ENCODE results near the gene ECE2.
A peak's percentile ranks its signal among the peaks of the same experiment; 100 is the strongest.

The ECE2 gene

DNA sequence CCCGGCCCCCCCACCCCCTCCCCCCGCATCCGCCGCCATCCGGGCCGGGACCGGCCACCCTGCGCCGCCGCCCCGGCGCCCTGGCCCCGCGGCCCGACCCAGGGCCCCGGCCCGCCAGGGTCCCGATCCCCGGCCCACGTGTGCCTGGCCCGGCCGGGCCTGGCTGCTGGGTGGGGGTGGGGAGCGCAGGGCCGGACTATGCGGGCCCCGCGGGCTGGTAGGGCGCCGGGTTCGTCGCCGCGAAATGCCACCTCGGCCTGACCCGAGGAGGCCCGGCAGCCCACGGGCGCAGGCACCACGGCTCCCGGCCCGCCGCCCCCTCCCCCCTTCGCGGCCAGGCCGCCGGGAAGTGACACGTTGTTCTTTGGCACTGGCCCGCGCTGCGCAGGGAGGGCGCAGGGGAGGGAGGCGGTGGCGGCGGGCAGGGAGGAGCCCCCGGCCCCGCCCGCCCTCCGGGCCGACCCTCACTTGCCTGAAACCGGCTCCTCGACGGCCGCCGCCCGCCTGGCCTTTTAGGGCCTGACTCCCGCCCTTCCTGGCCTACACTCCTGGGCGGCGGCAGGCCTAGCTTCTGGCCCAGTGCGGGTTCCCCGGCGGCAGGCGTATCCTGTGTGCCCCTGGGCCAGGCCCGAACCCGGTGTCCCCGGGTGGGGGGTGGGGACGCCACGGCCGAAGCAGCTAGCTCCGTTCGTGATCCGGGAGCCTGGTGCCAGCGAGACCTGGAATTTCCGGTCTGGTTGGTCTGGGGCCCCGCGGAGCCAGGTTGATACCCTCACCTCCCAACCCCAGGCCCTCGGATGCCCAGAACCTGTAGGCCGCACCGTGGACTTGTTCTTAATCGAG lies 39.1 kb downstream of the ECE2 start:
- DNase-seq = peak; percentile 61 to 77

DNA sequence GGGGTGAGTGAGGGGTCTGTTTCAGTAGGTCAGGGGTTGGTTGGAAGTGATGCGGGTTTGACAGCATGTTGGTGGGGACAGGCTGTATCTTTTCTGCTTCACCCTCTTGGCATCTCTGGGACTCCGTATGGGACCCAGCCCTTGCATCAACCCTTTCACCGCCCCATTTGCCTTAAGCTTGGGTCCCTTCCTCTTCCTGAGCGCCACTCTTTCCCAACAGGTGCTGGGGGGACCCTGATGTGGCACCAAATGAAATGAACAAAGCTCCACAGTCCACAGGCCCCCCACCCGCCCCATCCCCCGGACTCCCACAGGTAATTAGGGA lies 39.7 kb downstream of the ECE2 start:
- DNase-seq = peak; percentile 31 to 41

DNA sequence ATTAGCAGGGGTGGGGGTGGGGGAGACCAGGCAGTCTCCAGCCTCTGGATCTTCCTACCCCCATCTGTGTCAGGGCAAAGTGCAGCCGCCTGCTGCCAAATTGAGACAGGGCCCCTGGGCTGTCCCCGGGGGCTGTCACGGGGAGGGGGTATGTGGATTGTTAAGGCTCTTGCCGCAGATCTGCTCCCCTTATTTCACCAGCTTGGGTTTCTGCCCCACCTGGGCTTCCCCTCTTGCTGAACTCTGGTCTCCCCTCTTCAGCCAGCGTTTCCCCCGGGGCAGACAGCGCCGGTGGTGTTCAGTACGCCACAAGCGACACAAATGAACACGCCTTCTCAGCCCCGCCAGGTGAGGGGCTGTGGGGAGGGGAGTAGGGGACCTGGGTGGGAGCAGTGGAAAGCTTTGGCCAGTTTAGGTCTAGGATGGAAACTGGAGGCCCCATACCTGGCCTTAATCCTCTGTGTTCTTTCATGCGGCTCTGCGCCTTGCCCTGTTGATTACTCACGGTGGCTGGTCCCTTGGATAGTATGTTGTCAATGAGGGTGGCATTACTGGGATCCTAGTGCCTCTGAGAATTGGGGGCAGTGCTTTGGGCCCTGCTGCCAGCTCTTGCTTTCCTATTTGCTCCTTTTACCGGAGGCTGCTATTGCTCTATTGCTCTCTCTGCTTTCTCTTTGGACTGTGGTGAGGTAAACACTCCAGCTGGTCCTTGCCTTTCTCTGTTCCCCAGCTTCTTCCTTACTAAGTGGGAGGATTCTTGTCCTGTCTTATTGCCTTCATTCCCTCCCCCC lies 40.2 kb downstream of the ECE2 start:
- DNase-seq = no peak

DNA sequence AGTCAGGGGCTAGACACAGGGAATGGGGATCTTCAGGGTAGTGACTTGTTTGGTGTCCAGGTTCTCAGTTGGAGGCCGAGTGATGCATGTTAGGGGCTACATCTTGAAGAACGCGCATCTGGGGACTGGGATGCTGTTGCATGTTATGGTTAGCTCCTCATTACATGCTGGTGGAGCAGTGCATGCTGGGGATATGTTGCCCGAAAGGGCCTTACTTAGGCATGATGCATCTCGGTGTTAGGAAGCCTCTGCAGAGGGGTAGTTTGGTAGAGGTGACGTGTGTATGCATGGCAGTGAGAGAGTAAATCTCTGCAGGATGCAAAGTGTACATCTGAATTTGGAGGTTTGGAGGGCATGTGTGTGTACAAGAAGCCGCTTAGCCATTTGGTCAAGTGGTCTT lies 41.0 kb downstream of the ECE2 start:
- no peak for DNase-seq

GRCh38 chr3:184317201-184317600 lies 41.4 kb downstream of the ECE2 start:
- no peak for DNase-seq

GRCh38 chr3:184320104-184320445 lies 44.3 kb downstream of the ECE2 start:
- DNase-seq = peak; percentile 87 to 89

DNA sequence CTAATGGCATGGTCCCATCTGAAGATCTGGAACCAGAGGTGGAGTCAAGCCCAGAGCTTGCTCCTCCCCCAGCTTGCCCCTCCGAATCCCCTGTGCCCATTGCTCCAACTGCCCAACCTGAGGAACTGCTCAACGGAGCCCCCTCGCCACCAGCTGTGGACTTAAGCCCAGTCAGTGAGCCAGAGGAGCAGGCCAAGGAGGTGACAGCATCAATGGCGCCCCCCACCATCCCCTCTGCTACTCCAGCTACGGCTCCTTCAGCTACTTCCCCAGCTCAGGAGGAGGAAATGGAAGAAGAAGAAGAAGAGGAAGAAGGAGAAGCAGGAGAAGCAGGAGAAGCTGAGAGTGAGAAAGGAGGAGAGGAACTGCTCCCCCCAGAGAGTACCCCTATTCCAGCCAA lies 45.8 kb downstream of the ECE2 start:
- no peak for DNase-seq

GRCh38 chr3:184322731-184323487 lies 47.1 kb downstream of the ECE2 start:
- DNase-seq = peak; percentile 73 to 82

- no peak for DNase-seq
Measured at GRCh38 chr3:184323696-184324095, 47.9 kb downstream of the ECE2 start.

DNA sequence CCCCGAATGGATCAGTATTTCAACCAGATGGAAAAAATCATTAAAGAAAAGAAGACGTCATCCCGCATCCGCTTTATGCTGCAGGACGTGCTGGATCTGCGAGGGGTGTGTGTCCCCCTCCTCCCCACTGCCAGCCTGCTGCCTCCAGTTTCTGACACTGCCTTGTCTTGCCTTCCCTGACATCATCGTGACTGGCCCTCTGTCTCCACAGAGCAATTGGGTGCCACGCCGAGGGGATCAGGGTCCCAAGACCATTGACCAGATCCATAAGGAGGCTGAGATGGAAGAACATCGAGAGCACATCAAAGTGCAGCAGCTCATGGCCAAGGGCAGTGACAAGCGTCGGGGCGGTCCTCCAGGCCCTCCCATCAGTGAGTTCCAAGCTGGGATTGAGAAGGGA lies 49.4 kb downstream of the ECE2 start:
- no peak for DNase-seq

DNA sequence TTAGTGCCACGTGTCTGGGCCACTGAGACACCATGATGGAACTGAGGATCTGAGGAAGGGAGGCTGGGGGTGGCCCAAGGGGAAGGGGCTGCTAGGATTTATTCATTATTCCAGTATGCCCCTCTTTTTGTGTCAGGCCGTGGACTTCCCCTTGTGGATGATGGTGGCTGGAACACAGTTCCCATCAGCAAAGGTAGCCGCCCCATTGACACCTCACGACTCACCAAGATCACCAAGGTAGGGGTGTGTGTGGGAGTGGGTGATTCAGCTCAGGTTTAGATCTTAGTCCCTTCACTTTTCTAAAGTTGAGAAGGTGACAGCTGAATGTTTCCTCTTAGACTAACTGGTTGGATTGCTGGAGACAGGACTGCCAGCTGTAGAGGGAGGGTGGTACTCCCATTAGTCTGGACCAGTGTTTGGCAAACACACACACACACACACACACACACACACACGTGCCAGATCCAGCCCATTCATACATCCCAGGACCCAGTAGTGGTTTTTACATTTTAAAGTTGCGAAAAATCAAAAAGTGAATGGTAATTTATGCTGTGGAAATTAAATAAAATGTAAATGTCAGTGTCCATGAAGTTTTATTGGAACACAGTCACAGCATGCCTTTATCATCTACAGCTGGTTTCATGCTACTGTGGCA lies 50.0 kb downstream of the ECE2 start:
- DNase-seq = no peak

- DNase-seq = no peak
Measured at GRCh38 chr3:184327171-184327570, 51.3 kb downstream of the ECE2 start.

GRCh38 chr3:184328516-184328915 lies 52.7 kb downstream of the ECE2 start:
- DNase-seq = no peak

DNA sequence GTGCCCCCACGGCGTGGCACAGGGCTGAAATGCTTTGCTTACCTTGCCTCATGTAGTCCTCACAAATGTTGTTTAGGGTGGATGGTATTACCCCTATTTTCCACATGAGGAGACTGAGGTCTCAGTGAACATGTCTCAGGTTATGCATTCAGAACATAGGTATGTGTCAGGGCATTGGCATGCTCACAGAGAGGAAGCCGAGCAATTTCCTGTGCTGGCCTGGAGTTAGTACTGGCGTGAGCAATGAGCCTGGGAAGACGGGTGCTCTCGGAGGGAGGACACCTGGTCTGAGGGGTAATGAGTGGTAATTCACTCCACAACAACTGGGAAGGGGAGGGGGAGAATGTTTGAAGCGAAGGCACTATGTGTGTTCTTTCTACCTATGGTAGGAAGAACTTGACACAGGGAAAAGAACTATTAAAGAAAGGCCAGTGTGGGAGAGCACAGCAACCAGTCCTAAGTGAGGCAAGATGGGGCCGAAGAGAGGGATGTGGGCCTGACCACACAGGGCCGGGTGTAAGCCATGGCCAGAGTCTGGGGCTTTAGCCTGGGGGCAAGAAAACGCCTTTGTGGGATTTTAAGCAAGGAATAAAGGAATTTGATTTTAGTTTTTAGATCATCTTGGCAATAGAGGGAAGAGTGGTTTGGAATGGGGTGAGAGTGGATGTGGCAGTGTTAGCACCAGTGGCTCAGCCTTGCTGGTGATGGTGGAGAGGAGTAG lies 56.7 kb downstream of the ECE2 start:
- DNase-seq = no peak

GRCh38 chr3:184333190-184333589 lies 57.4 kb downstream of the ECE2 start:
- no peak for DNase-seq

GRCh38 chr3:184333700-184334099 lies 57.9 kb downstream of the ECE2 start:
- DNase-seq = no peak

GRCh38 chr3:184334470-184335158 lies 58.8 kb downstream of the ECE2 start:
- DNase-seq = peak in 1 of 2 donors; percentile 35

DNA sequence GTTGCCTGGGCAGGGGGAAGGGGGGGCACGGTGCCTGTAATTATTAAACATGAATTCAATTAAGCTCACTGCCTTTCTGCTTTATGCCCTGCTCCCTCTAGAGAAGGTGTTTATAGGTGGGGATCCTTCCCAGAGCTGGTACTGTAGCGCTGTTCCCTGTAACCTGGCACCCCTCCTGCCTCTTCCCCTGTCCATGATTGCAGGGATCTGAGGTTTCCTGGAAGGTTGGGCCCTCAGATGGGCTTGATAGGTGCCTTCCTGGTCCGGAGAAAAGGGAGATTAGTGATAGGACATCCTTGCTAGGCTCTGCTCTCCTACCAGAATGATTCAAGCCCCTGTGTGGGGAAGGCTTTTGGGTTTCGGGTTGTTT lies 59.5 kb downstream of the ECE2 start:
- DNase-seq = no peak

DNA sequence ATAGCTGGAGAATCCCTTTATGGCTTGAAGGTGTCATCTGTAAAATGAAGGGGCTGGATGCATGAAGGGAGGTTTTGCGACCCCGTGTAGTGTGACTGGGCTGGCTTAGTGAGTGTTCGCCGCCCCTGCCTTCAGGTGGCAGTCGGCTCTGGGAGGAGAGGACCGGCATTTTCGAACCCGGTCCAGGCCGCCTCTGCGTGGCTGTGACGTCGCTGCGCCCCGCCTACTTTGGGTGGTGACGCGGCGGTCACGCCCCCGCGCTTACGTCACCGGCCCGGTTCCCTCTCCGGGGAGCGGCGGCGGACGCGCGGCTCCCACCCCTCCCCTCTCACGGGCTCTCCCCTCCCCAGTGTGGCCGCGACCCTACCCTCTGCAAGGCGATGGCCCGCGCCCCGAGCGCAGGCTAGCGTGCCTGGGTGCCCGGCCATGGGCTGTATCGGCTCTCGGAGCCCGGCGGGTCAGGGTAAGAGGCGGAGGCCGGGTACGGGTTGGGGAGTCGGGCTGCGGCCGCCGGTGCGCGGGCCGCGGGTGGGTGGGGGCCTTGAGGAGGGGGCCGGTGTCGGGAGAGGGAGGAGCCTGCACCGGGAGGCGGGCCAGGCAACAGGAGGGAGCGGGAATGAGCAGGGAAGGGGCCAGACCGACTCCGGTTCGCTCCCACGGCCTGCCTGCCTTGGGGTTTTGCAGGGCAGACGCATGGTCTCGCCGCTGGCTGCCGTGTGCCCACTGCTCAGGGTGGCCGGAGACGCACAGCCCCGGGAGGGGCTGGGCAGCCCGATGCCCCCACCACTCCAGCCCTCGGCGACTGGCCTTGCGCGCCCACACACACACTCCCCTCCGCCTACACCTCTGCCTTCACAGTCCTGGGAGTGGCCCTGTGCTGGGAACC lies 60.1 kb downstream of the ECE2 start:
- DNase-seq = peak; percentile 72 to 84

DNA sequence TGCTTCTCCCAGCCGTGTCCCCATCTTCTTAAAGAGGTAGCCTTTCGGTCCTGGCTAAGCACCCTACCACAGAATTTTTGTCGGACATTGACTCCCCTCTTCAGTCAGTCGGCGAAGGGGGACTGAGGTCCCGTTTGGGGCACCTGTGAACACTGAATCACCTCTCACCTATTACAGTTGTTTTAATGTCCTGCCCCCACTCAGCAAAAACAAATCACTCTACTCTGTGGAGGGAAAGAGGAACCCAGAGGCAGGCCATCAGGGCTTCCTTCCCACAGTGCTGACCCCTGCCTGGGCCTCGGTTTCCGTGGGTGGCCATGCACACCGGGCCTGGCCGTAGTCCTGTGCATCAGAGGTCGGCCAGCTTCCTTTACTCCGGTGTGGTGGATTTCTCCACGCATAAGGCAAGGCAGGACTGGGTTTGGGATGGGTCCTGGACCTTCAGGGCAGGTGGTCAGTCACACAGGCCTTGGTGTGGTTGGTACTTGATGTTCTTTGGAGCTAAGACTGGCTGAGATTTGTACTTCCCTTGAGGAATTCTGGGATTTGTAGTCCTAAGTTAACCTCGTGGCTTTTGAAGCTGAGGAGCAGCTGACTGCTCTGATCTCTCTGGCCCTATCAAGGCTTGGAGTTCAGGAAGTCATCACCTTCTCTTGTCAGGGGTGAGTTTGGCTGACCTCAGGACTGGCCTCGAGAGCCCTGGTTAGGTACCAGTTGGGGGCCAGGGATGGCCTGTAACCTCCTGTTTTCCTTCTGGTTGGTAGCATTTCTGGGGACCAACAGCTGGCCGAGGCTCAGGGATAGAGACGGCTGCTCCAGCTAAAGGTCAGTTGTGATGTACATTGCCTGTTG lies 61.0 kb downstream of the ECE2 start:
- peak; percentile 59 to 69 for DNase-seq

Measured in inflammatory macrophage (primary cell).